ENCODE measurements around the gene FAM107B. TPM values are rescaled to one million over a fixed set of nuclear protein-coding genes. Genes with fewer than 3 reads are reported as not detected.

Gene FAM107B
- total and polyA plus RNA-seq, 2 experiments from 2014 or later, result 85.5 to 85.9 TPM

- Histone ChIP-seq H3K27me3 (no peaks in the 10 kb centered on the region), H3K9me2 (replicated peaks; ENCODE audit: insufficient read depth) (no peaks in the 10 kb centered on the region), H2AFZ (no peak overlapping the region), H3K9me3 (ENCODE audit: low read depth) (no peaks in the 10 kb centered on the region), H3K4me1 (ENCODE audit: insufficient read depth) (peaks cover 12% of the 10 kb centered on the region), H3K4me2 (peak overlapping the region; percentile 77), H4K20me1 (ENCODE audit: insufficient read depth, poor library complexity, severe bottlenecking) (peaks cover 4% of the 10 kb centered on the region), H3K79me2 (peaks cover 48% of the 10 kb centered on the region), H3K27ac (peak overlapping the region; percentile 12), H3K36me3 (replicated peaks; ENCODE audit: insufficient read depth, low read depth) (no peaks in the 10 kb centered on the region), H3K4me3 (peak overlapping the region; percentile 52)
- WGBS (ENCODE audit: low lambda C conversion rate, missing lambda C conversion rate), result 0% methylated on average over 11 of the region's 58 CpGs
- TF ChIP-seq CTCF (IDR thresholded peaks at IDR 0.05; ENCODE audit: poor library complexity) (no peak), EZH2phosphoT487 (IDR thresholded peaks at IDR 0.05; ENCODE audit: low read depth, severe bottlenecking, unreplicated experiment) (no peak)
- peak; percentile 49 for DNase-seq (ENCODE audit: low spot score)
Measured at GRCh38 chr10:14603534-14604102, 171.1 kb downstream of the FAM107B start.

- TF ChIP-seq CTCF (IDR thresholded peaks at IDR 0.05; ENCODE audit: poor library complexity) (no peak), EZH2phosphoT487 (IDR thresholded peaks at IDR 0.05; ENCODE audit: low read depth, severe bottlenecking, unreplicated experiment) (no peak), EZH2 (IDR thresholded peaks at IDR 0.05; ENCODE audit: borderline replicate concordance) (no peak)
- Histone ChIP-seq H4K20me1 (ENCODE audit: insufficient read depth, poor library complexity, severe bottlenecking) (peaks cover 8% of the 10 kb centered on the region), H3K4me3 (peak overlapping the region; percentile 52), H3K79me2 (peaks cover 54% of the 10 kb centered on the region), H3K27ac (peak overlapping the region; percentile 12), H3K36me3 (replicated peaks; ENCODE audit: insufficient read depth, low read depth) (no peaks in the 10 kb centered on the region), H3K9me2 (replicated peaks; ENCODE audit: insufficient read depth) (no peaks in the 10 kb centered on the region), H3K9me3 (ENCODE audit: low read depth) (no peaks in the 10 kb centered on the region), H3K4me1 (ENCODE audit: insufficient read depth) (peaks cover 8% of the 10 kb centered on the region), H2AFZ (no peak overlapping the region), H3K27me3 (no peaks in the 10 kb centered on the region), H3K4me2 (peak overlapping the region; percentile 77)
- no peak for DNase-seq (ENCODE audit: low spot score)
- 33% methylated on average over 9 of the region's 9 CpGs for WGBS (ENCODE audit: low lambda C conversion rate, missing lambda C conversion rate)
Measured at GRCh38 chr10:14602807-14603533, 171.7 kb downstream of the FAM107B start.

- TF ChIP-seq CTCF (IDR thresholded peaks at IDR 0.05; ENCODE audit: poor library complexity) (no peak), EZH2phosphoT487 (IDR thresholded peaks at IDR 0.05; ENCODE audit: low read depth, severe bottlenecking, unreplicated experiment) (no peak), EZH2 (IDR thresholded peaks at IDR 0.05; ENCODE audit: borderline replicate concordance) (no peak)
- Histone ChIP-seq H3K4me3 (peak overlapping the region; percentile 52), H3K4me2 (peak overlapping the region; percentile 77), H3K9me3 (ENCODE audit: low read depth) (no peaks in the 10 kb centered on the region), H3K27ac (peak overlapping the region; percentile 38), H3K4me1 (ENCODE audit: insufficient read depth) (peaks cover 8% of the 10 kb centered on the region), H3K27me3 (no peaks in the 10 kb centered on the region), H3K9me2 (replicated peaks; ENCODE audit: insufficient read depth) (no peaks in the 10 kb centered on the region), H4K20me1 (ENCODE audit: insufficient read depth, poor library complexity, severe bottlenecking) (peaks cover 8% of the 10 kb centered on the region), H3K79me2 (peaks cover 63% of the 10 kb centered on the region), H2AFZ (no peak overlapping the region), H3K36me3 (replicated peaks; ENCODE audit: insufficient read depth, low read depth) (no peaks in the 10 kb centered on the region)
- WGBS (ENCODE audit: low lambda C conversion rate, missing lambda C conversion rate), result 47% methylated on average over 16 of the region's 16 CpGs
- peak; percentile 84 for DNase-seq (ENCODE audit: low spot score)
Measured at GRCh38 chr10:14601872-14602725, 172.6 kb downstream of the FAM107B start.

Data from hepatocyte (in vitro differentiated cells).